ENCODE measurements around the gene HTT.

- TF ChIP-seq POLR2A (IDR thresholded peaks at IDR 0.05) = no peak
- TF ChIP-seq CTCF (IDR thresholded peaks at IDR 0.05) = no peak
Measured at GRCh38 chr4:3121596-3121995, 47.1 kb downstream of the HTT start.
